Astrocyte of the cerebellum (primary cell): ENCODE measurements around the gene ARHGDIG.
A peak's percentile ranks its signal among the peaks of the same experiment; 100 is the strongest.

Experiments
- DNase-seq: peaks from one replicate; pipeline ENCODE4 v3.0.0-alpha.2; 2011; ENCODE audit warnings: low read depth
- H3K4me3 ChIP-seq: 2 replicates; pipeline ENCODE4 v1.5.1; 2011; ENCODE audit warnings: mild to moderate bottlenecking, low read depth, low read length, moderate library complexity
- in situ Hi-C: cut with HindIII; loops from 2 replicates; pipeline ENCODE4 v1.10.0; 2017; ENCODE audit warnings: low sequenced_read_pairs
- TF ChIP-seq, protein P1 (sequence below): IDR thresholded peaks from 2 replicates; pipeline ENCODE4 v1.5.1; 2012; ENCODE audit warnings: low read length, low read depth, moderate library complexity, mild to moderate bottlenecking; ENCODE audit errors: missing control alignments

The ARHGDIG gene

DNA sequence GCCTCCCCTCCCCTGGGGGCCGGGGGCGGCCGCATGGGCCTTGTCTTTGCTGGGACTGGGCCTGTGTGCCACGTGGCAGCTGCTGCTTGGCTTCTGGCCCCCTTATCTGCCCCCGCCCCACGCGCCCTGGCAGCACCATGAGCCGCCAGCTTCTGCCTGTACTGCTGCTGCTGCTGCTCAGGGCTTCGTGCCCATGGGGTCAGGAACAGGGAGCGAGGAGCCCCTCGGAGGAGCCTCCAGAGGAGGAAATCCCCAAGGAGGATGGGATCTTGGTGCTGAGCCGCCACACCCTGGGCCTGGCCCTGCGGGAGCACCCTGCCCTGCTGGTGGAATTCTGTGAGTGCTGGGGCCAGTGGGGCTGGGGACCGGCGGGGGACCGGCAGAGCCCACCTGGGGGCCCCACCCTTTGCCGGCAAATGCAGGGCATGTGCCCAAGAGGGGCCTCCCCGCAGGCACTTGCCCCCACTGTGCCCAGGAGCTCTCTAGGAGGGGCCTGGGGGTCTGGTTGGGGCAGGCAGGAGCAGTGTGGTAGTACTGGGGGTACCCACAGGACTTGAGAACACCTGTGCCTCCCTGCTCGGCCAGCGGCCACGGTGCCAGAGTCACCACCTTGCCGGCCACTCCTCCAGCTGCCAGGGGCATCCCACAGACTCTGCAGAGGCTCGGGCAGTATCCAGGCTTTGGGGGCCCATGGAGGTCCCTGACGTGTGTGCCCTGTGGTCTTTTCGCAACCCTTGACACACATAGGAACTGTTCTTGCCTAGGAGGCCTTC lies 2.8 kb downstream of the ARHGDIG start, which contains the start of gene PDIA2:
PDIA2 (plus strand) TSS at position 132 of the 773 bp plus-strand sequence; CDS start at position 138, 6 bp downstream.
- DNase-seq = no peak
- in situ Hi-C loops = no loop called here
- TF ChIP-seq, protein P1, sequence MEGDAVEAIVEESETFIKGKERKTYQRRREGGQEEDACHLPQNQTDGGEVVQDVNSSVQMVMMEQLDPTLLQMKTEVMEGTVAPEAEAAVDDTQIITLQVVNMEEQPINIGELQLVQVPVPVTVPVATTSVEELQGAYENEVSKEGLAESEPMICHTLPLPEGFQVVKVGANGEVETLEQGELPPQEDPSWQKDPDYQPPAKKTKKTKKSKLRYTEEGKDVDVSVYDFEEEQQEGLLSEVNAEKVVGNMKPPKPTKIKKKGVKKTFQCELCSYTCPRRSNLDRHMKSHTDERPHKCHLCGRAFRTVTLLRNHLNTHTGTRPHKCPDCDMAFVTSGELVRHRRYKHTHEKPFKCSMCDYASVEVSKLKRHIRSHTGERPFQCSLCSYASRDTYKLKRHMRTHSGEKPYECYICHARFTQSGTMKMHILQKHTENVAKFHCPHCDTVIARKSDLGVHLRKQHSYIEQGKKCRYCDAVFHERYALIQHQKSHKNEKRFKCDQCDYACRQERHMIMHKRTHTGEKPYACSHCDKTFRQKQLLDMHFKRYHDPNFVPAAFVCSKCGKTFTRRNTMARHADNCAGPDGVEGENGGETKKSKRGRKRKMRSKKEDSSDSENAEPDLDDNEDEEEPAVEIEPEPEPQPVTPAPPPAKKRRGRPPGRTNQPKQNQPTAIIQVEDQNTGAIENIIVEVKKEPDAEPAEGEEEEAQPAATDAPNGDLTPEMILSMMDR = no peak
- no peak within 1 kb of the TSS for H3K4me3 ChIP-seq

- H3K4me3 ChIP-seq = no peak overlapping the region
- DNase-seq = no peak
- TF ChIP-seq, protein P1 = no peak
- in situ Hi-C loops = loop anchor here (5.0 kb wide), 1 partner anchor 37 kb away; no protein-coding TSS in a partner anchor
Measured at GRCh38 chr16:284204-285120, 4.1 kb downstream of the ARHGDIG start.

DNA sequence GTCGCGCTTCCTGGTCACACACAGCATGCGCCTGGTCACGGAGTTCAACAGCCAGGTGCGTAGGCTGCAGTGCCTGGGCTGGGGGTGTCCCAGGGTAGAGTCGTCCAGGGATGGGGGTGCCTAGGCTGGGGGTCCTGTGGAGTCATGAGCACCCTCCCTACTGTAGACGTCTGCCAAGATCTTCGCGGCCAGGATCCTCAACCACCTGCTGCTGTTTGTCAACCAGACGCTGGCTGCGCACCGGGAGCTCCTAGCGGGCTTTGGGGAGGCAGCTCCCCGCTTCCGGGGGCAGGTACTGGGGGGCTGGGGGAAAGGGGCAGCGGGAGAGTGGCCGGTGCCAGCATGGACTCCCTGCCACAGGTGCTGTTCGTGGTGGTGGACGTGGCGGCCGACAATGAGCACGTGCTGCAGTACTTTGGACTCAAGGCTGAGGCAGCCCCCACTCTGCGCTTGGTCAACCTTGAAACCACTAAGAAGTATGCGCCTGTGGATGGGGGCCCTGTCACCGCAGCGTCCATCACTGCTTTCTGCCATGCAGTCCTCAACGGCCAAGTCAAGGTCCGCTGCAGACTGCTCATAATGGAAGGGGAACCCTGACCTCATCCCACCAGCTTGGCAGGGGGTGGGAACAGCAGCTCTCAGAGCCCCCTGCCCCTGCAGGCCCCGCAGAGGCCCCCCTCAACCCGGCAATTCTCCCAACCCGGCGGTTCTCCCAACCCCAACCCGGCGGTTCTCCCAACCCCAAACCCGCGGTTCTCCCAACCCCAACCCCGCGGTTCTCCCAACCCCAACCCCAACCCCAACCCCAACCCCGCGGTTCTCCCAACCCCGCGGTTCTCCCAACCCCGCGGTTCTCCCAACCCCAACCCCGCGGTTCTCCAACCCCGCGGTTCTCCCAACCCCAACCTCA lies 5.0 kb downstream of the ARHGDIG start:
- no peak overlapping the region for H3K4me3 ChIP-seq
- DNase-seq = no peak
- TF ChIP-seq, protein P1 = no peak
- in situ Hi-C loops = loop anchor here (5.0 kb wide), 1 partner anchor 38 kb away; no protein-coding TSS in a partner anchor

GRCh38 chr16:286491-287297 lies 6.3 kb downstream of the ARHGDIG start:
- no peak overlapping the region for H3K4me3 ChIP-seq
- no peak for DNase-seq
- in situ Hi-C loops = loop anchor here (5.0 kb wide), 1 partner anchor 39 kb away; no protein-coding TSS in a partner anchor
- TF ChIP-seq, protein P1 = no peak

DNA sequence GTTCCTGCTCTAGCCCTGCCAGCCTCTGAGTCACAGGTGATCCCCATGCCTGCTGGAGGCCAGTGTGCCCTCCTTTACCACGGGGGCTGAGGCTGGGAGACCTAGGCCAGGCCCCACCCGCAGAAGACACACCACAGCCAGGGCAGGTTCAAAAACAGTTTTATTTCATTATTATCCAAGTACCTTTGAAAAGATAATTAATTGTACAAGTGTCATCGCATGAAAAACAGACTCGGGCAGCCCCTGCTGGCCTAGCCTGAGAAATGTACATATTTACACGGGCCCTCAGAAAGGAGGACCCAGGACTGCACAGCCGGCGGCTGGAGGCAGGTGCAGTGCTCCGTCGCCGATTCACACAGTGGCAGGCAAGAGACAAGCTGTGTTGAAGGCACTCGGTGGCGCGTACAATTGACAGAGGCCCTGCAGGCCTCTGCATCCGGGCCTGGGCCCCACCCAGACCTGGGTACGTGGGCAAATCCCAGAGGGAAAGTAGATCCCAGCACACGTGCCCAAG lies 7.0 kb downstream of the ARHGDIG start:
- TF ChIP-seq, protein P1 = peak; percentile 17
- in situ Hi-C loops = loop anchor here (5.0 kb wide), 1 partner anchor 40 kb away; no protein-coding TSS in a partner anchor
- no peak for DNase-seq
- H3K4me3 ChIP-seq = no peak overlapping the region
